IPS-20b (cell line): ENCODE results near the gene EDN3.

Source experiments
- H3K27ac ChIP-seq: one replicate; pipeline ENCODE4 v1.5.1; 2013; ENCODE audit warnings: low read length
- H3K27me3 ChIP-seq: 2 replicates; pipeline ENCODE4 v1.6.1; 2013; ENCODE audit warnings: mild to moderate bottlenecking, low read length, inconsistent platforms; ENCODE audit not compliant: insufficient read depth
- H3K36me3 ChIP-seq: 2 replicates; pipeline ENCODE4 v1.6.1; 2013; ENCODE audit warnings: low read depth, mild to moderate bottlenecking, inconsistent platforms, low read length, moderate library complexity; ENCODE audit not compliant: insufficient read depth
- H3K4me1 ChIP-seq: 2 replicates; pipeline ENCODE4 v1.6.1; 2013; ENCODE audit warnings: mild to moderate bottlenecking, control low read depth, inconsistent platforms, low read length, moderate library complexity; ENCODE audit not compliant: insufficient read depth
- H3K4me3 ChIP-seq: 2 replicates; pipeline ENCODE4 v1.5.1; 2013; ENCODE audit warnings: mild to moderate bottlenecking, low read length, inconsistent platforms
- H3K9ac ChIP-seq: 2 replicates; pipeline ENCODE4 v1.6.1; 2013; ENCODE audit warnings: low read depth, mild to moderate bottlenecking, inconsistent platforms, low read length, moderate library complexity
- H3K9me3 ChIP-seq: 2 replicates; pipeline ENCODE4 v1.6.1; 2013; ENCODE audit warnings: mild to moderate bottlenecking, low read depth, low read length, inconsistent platforms; ENCODE audit not compliant: insufficient read depth

The EDN3 gene

DNA sequence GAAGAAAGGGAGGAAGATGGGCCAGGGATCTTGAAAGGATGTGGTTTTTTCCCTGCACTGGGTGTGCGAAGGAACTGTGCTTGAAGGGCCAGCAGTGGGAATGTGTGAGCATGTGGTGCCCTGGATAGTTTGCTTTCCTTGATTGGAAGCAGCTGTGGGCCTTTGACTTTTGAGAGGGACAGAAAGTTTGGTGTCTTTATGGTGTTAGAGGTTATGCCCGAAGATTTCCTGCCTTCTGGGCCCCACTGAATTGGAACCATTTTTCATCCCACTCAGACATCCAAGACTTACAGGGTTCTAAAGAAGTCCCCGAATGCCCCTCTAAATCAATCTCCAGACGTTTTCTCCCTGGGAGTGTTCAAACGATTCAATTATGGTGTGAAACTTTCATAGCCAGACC is 23.5 kb upstream of the EDN3 start:
- no peaks in the 10 kb centered on the region for H3K36me3 ChIP-seq
- H3K9me3 ChIP-seq = no peaks in the 10 kb centered on the region
- H3K27me3 ChIP-seq = peaks cover 8% of the 10 kb centered on the region
- H3K4me1 ChIP-seq = no peaks in the 10 kb centered on the region
- no peak overlapping the region for H3K4me3 ChIP-seq
- H3K9ac ChIP-seq = no peak overlapping the region
- H3K27ac ChIP-seq = no peak overlapping the region

DNA sequence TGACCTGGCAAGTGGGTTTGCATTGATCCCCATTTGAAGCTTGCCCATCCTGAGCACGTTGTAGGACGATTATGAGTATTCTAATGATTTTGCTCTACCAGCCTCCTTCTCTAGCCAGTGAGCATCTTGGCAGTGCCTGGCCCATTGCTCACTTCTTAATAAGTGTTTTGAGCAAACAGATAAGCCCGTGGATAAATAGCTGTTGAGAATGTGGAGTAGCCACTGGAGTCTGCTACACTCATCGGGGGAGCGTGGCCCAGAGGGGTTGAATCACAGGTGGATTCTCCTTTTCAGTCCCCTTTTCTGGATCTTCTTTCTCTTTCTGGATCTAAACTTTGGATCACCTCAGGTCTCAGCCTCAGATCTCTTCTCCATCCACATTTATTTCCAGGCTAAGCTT is 15.9 kb upstream of the EDN3 start:
- no peaks in the 10 kb centered on the region for H3K27me3 ChIP-seq

DNA sequence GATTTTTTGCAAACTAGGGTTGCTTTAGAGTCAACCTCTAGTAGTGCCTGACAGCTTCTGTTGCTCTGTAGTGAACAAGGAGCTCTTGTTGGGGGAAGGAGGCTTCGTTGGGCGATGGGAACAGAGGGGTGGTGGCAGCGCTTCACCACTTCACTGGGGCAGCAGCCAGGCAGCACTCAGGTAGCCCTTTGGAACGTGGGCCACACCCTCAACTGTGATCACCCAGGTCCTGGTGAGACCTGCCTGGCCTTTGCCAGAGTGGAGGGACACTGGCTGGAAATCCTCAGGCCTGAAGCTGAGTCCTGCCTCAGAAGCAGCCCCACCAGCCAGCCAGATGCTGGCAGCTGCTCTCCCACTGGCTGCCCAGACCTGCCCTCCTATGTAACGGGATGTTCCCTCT is 10.4 kb upstream of the EDN3 start:
- H3K4me3 ChIP-seq = no peak overlapping the region

More for the DNA sequence above, 15.9 kb upstream of the EDN3 start:
- H3K9ac ChIP-seq = no peak overlapping the region
- no peak overlapping the region for H3K4me3 ChIP-seq
- H3K9me3 ChIP-seq = no peaks in the 10 kb centered on the region
- no peaks in the 10 kb centered on the region for H3K4me1 ChIP-seq
- H3K27ac ChIP-seq = no peak overlapping the region
- H3K36me3 ChIP-seq = no peaks in the 10 kb centered on the region

DNA sequence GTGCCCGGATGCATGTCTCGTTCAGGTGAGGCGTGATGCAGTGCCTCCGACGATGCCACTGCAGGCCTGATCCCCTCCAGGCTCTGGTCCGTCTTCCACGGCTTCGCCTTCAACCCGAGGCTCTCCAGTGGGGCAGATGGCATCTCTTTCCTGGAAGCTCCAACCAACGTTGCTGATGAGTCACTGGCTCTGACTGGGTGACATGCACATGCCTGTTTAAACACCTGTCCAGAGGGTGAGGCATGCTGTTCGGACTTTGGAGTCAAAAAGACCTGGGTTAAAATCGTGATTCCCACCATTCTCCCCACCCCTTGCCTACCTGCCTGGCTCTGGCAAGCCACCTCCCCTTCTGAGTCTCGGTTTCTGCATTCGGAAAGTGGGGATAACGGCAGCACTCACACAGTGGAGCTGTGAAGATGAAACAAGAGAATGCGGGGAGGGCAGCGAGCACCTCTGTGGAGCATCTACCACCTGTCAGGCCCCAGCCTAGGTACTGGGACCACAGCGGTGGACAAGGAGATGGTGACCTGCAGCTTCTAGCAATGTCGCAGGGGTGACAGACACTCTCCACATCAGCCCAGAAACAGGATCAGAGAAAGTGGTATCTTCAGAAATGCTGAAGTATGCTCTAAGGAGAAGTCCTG is 8.5 kb upstream of the EDN3 start:
- H3K4me1 ChIP-seq = no peaks in the 10 kb centered on the region
- no peak overlapping the region for H3K27ac ChIP-seq
- no peaks in the 10 kb centered on the region for H3K36me3 ChIP-seq
- no peak overlapping the region for H3K4me3 ChIP-seq
- H3K9me3 ChIP-seq = no peaks in the 10 kb centered on the region
- no peak overlapping the region for H3K9ac ChIP-seq
- H3K27me3 ChIP-seq = peaks cover 16% of the 10 kb centered on the region

More for the DNA sequence above, 10.4 kb upstream of the EDN3 start:
- H3K27ac ChIP-seq = no peak overlapping the region
- H3K36me3 ChIP-seq = no peaks in the 10 kb centered on the region
- no peaks in the 10 kb centered on the region for H3K9me3 ChIP-seq
- H3K27me3 ChIP-seq = peaks cover 10% of the 10 kb centered on the region; the same call in 1 of the 2 replicates
- no peaks in the 10 kb centered on the region for H3K4me1 ChIP-seq
- no peak overlapping the region for H3K9ac ChIP-seq

DNA sequence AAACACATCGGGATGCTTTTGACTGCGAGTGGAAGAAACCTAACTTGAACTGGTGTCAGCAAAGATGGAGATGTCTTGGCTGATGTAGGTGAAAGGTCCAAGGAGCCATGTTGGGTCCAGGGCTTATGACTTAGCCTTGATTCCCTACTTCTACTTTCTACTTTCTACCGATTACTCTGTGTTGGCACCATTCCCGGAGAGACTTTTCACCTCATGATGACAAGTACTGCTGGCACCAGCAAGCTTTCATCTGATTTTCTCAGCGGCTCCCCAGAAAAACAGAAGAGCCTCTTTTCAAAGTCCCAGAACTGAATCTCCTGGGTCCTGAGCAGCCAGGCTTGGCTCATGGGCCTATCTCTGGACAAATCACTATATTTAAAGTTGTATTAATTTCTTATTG is 4.9 kb upstream of the EDN3 start:
- H3K36me3 ChIP-seq = no peaks in the 10 kb centered on the region
- no peaks in the 10 kb centered on the region for H3K9me3 ChIP-seq
- H3K4me3 ChIP-seq = no peak overlapping the region
- H3K9ac ChIP-seq = no peak overlapping the region
- no peak overlapping the region for H3K27ac ChIP-seq
- H3K27me3 ChIP-seq = peaks cover 52% of the 10 kb centered on the region
- no peaks in the 10 kb centered on the region for H3K4me1 ChIP-seq

DNA sequence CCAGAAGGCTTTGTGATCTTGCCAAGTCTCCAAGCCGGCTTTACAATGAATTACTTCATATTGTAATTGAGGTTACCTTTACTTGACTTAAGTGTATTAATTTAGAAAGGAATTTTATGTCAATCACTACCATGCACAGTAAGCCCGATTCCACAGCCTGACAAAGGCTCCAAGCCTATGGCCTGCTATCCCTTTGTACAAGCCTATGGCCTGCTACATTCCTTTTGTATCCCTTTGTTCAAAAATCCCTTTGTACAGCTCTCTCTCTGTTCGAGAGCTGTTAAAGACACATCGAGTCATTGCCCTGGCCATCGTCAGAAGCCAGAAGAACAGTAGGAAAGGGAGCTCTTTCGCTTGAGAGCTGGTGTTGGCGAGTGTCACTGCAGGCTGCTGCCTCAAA is 2.7 kb upstream of the EDN3 start:
- H3K27ac ChIP-seq = no peak overlapping the region
- peaks cover 73% of the 10 kb centered on the region for H3K27me3 ChIP-seq
- no peaks in the 10 kb centered on the region for H3K4me1 ChIP-seq
- no peak overlapping the region for H3K4me3 ChIP-seq
- no peak overlapping the region for H3K9ac ChIP-seq
- H3K9me3 ChIP-seq = no peaks in the 10 kb centered on the region
- no peaks in the 10 kb centered on the region for H3K36me3 ChIP-seq

DNA sequence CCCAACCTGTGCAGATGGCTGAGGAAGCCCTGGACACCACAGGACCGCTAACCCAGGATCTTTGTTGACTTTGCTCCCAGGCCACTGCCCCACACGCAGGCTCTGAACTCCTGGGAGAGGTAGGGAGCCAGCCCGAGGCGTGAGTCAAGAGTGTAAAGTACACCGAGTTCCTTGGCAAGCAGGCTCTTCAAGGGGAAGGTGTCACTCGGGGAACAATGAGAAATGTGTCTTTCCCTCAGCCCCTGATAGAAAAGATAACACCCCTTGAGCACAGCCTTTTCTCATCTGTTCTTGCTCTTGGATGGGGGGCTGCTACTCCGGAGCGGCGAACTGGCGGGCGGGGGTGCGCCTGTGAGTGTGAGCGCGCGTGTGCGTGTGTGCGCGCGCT is 472 bp upstream of the EDN3 start:
- peaks cover 86% of the 10 kb centered on the region for H3K27me3 ChIP-seq

DNA sequence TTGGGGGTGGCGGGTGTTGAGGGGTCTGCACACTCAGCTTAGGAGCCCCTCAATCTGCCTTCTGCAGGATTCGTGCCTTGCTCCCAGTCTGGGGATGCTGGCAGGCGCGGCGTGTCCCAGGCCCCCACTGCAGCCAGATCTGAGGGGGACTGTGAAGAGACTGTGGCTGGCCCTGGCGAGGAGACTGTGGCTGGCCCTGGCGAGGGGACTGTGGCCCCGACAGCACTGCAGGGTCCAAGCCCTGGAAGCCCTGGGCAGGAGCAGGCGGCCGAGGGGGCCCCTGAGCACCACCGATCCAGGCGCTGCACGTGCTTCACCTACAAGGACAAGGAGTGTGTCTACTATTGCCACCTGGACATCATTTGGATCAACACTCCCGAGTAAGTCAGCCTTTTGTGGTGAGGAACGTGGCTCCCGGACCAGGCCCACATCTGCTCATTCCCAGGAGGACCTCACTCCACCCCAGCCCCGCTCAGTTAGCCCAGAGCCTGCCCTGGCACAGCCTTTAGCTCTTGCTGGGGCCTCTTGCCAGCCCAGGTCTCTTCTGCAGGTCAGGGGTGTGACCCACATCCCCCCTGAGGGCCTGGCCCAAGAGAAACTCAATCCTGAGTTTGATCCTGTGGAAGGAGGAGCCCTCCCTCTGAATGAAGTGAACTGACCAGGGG is 1.1 kb downstream of the EDN3 start:
- Histone ChIP-seq H3K27me3 (peaks cover 95% of the 10 kb centered on the region), H3K9me3 (no peaks in the 10 kb centered on the region), H3K27ac (no peak overlapping the region), H3K4me1 (no peaks in the 10 kb centered on the region), H3K36me3 (no peaks in the 10 kb centered on the region), H3K9ac (no peak overlapping the region), H3K4me3 (peak overlapping the region; percentile 63; the same call in 1 of the 2 replicates)

More for the DNA sequence above, 472 bp upstream of the EDN3 start:
- Histone ChIP-seq H3K4me1 (no peaks in the 10 kb centered on the region), H3K36me3 (no peaks in the 10 kb centered on the region), H3K27ac (no peak overlapping the region), H3K9ac (no peak overlapping the region), H3K4me3 (peak overlapping the region; percentile 53), H3K9me3 (no peaks in the 10 kb centered on the region)

DNA sequence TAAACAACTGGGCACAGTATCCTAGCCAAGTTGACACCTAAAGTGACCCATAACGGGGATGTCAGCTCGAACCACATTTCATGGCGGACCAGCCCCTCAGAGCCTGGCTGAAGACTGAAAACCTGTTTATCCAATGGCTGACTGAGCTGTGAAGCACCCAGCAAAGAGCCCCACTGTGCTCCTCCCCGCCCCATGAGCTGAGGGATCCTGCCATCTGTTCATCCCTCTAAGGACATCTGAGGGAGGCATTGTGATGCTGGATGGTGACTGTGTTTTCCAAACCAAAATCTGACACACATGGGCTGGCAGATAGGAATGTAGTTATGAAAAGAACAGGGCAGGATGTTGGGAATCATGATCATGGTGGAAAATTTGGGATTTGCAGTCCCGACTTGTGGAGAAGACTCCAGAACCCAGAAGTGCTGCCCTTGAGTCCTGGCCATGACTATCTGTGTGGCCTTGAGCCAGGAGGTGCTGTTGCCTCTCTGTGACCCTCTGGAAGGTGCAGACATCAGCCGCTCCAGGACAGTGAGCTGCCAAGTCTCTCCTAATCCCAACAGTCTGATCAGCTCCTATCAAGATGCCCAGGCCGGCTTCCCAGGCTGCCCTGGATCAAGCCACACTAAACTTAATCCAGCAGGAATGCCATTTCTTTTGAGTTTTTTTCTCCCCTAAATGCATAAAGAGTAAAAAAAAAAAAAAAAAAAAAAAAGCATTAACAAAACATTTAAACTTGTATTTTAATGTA is 5.7 kb downstream of the EDN3 start:
- Histone ChIP-seq H3K4me1 (no peaks in the 10 kb centered on the region), H3K9ac (no peak overlapping the region), H3K9me3 (no peaks in the 10 kb centered on the region), H3K27ac (no peak overlapping the region), H3K4me3 (no peak overlapping the region), H3K36me3 (no peaks in the 10 kb centered on the region), H3K27me3 (peaks cover 51% of the 10 kb centered on the region)

DNA sequence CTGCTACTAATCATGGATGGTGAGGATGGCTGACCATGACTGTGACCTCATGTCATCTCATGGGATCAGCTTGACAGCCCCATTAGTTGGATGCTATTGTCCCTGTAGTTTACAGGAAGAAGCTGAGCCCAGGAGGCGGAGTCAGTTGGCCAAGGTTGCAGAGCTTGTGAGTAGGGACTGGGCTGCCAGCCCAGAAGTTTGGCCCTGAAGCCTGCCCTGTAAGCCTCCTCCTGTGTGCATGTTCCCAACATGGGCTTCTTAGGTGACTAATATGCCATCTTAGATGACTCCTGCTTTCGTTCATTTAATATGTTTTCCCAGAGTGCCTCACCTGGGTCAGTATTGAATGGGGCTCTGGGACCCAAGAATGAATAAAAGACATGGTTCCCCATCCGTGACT is 6.9 kb downstream of the EDN3 start:
- Histone ChIP-seq H3K9ac (no peak overlapping the region), H3K27me3 (peaks cover 39% of the 10 kb centered on the region)

DNA sequence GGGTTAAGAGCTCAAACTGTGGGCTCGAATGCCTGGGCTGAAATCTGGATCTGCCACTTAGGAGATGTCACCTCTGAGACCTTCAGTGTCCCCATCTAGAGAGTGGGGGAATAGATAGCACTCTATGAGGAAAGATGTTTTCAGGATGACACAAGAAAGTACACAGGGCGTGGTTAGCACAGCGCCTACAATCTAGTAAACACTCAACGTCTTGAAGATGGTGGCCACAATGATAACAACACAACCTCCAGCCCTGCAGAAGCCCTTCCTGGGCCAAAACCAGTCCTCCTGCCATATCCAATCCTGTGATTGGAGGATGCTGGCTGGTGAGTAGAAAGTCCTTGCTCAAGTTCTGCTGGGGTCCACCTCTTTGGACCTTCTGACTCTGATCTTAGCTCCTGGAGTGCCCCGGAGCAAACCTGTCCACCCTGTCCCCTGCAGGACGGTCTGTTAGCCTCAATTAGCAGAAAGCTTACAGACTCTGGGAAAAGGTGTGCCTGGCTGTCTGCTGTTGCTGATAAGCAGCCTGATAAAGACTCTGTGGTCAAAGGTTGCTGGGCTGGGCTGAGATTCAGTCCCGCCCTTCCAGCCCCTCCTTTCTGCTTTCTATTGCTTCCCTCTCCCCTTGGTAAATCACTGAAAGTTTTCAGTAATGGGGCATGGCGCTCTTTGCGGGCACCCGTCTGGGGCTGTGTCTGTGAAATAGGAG is 8.2 kb downstream of the EDN3 start:
- Histone ChIP-seq H3K36me3 (no peaks in the 10 kb centered on the region), H3K4me1 (no peaks in the 10 kb centered on the region), H3K27me3 (peaks cover 25% of the 10 kb centered on the region), H3K4me3 (no peak overlapping the region), H3K9me3 (no peaks in the 10 kb centered on the region), H3K27ac (no peak overlapping the region), H3K9ac (no peak overlapping the region)

More for the DNA sequence above, 6.9 kb downstream of the EDN3 start:
- H3K27ac ChIP-seq = no peak overlapping the region
- no peak overlapping the region for H3K4me3 ChIP-seq
- no peaks in the 10 kb centered on the region for H3K4me1 ChIP-seq
- H3K9me3 ChIP-seq = no peaks in the 10 kb centered on the region
- H3K36me3 ChIP-seq = no peaks in the 10 kb centered on the region
